Frontal cortex (tissue), 4 donors: ENCODE measurements around the gene SPSB1. TPM values are rescaled to one million over a fixed set of nuclear protein-coding genes. Genes with fewer than 3 reads are reported as not detected.

ENCODE experiments used
- DNase-seq, 2 donors: peaks; one replicate each; pipeline ENCODE4 v3.0.0; 2012; ENCODE audit warnings: low spot score in 2 of 2
- FAIRE-seq: peaks from 2 replicates; lab custom pipeline; 2012; peaks lifted over from hg19 to GRCh38; lab: Jason Lieb, UNC
- total RNA-seq: library from RNA; depleted of rRNA; stranded (reverse); fragments of >200 nt; gene quantifications from one replicate; pipeline ENCODE4 v1.2.3, GENCODE V29; 2014
- donor health status: control.
- donor health status: control.
- donor health status: control.

Gene SPSB1
- total RNA-seq, 1 donor from 2014 or later, result 2.9 TPM

DNA sequence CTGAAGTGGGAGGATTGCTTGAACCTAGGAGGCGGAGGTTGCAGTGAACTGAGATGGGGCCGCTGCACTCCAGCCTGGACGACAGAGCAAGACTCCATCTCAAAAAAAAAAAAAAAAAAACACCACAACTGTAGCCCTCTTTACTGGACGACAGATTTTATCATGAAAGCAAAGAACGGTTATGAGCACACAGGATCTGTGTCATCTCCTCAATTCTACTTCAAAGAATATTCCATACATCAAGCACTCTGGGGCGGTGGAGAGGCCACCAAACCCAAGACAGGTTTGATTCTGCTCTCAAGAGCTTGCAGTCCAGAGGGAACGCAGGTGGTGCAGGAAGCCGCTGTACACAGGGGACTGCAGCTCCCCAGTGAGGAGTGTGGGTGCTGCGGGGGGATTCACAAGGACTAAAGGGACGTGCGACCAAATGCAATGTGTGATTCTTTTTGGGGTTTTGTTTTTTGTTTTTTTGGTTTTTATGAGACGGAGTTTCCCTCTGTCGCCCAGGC is 110.1 kb downstream of the SPSB1 start:
- FAIRE-seq (no peak), DNase-seq (no peak)

DNA sequence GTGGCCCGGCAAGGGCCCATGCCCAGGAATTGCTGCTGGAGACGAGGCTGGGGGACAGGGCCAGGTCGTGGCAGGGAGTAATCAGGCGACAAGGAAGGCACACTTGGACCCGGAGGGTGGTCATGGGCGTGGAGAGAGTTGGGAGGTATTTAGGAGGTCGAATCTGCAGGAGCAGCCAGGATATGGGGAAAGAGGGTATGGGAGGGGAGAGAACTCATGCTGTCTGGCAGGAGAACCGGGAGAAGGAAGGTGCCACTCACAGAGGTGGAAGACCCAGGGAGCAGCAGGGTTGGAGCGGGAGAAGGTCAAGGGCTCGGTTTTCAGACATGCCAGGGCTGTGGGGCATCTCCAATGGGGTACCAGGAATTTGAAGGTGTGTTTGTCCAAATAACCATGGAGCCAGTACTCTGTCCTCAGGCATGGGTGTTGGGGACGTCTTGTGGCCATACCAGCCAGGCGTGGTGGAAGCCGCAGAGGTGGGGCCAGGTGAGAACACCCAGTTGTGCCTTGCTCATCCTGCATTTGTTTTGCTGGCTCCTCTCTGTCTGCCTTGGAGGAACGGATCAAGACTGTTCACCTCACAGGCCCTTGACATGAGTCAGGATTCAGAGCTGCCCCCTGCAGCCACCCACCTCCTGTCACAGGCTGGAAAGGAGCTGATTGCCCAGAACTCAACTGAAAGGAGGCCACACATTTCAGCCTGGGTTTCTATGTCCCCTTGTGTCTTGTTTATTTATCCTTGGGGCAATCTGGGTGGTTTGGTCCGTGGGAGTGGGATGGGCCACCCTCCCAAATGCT is 111.6 kb downstream of the SPSB1 start:
- DNase-seq (no peak), FAIRE-seq (no peak)

- DNase-seq (no peak), FAIRE-seq (no peak)
Observed at GRCh38 chr1:9406111-9406510, 113.4 kb downstream of the SPSB1 start.

DNA sequence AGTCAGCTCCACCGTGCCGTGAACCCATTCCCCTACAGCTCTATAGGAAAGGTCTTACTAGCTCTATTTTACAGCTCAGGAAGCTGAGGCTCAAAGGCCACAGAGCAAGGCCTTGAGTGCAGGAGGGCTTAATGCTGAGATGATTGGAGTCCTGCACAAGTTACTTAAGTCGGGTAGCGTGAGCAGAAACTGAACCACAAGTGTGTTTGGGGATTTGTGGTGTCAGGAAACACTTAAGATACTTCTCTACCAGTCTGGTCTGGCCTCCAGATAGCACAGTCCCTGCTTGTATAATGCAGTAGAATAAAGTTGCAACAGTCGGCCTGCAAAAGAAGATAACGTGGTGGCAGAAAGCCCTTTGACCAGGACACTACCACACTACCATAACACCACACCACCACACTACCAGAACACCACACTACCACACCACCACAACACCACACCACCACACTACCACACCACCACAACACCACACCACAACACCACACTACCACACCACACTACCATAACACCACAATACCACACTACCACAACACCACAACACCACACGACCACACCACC is 118.1 kb downstream of the SPSB1 start:
- DNase-seq (no peak), FAIRE-seq (no peak)

GRCh38 chr1:9413071-9413876 is 120.6 kb downstream of the SPSB1 start:
- DNase-seq (peak in 1 of 2 donors; percentile 45), FAIRE-seq (no peak)

- DNase-seq (no peak), FAIRE-seq (no peak)
Observed at GRCh38 chr1:9413877-9414213, 121.2 kb downstream of the SPSB1 start.

DNA sequence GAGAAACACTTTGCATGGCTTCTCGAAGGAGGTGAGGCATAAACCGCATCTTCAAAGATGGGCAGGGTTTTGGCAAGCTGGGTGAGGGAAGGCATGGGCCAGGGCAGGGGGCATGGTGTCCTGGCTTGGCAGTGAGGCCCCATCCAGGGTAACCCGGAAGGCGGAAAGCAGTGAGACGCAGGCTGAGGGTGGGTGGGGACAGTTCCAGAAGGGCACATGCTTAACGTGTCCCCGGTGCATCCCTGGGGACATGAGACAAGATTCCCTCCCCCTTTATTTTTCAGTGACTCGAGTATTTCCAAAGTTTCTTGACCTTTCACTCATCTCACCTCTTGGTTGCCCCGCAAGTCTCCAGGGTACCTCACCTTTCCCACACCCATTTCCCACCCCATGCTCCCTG is 123.8 kb downstream of the SPSB1 start:
- FAIRE-seq (no peak), DNase-seq (no peak)

GRCh38 chr1:9416918-9417500 is 124.3 kb downstream of the SPSB1 start:
- FAIRE-seq, result no peak
- DNase-seq, result no peak

DNA sequence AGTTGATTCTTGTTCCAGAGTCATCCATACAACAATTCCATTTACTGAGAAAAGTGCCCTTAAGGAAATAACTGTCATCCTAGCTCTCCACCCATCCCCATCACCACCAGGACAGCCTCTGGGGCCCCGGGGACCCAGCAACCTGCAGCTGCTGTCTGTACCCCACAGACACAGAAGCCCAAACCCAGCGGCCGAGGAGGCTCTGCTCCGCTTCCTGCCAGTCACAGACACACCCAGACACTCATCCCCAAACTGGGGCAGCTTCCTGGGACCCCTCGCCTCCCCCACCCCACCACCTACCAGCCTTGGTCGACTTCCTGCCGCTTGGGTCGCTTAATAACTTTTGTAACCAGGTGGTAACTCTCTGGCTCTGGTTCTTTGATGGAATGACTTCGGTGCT is 125.0 kb downstream of the SPSB1 start:
- FAIRE-seq (no peak), DNase-seq (no peak)

DNA sequence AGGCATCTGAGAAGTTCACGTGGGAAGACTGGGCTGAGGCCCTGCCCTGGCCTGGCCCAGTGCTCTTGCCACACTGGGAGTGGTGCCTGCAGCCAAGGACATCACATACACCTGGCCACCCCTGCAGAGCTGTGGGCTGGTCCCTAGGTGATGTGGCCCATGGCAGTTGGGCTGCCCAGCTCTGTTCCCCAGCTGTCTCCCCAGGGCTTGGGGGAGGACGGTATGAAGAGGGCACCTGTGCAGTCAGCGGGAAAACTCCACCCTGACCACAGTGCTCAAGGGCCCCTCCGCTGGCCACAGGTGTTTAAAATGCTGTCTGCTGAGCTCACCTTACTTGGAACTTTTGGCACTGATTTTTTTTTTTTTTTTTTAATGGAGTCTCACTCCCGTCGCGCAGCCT is 126.2 kb downstream of the SPSB1 start:
- FAIRE-seq (no peak), DNase-seq (no peak)

Other genes with a start within 250 kb of the SPSB1 start
- gene SLC2A5, start 223.3 kb upstream of the SPSB1 start, total RNA-seq, result 0.82 TPM
- 0.41 TPM for gene GPR157, start 163.8 kb upstream of the SPSB1 start, total RNA-seq
- 5.3 TPM for gene H6PD, start 58.1 kb upstream of the SPSB1 start, total RNA-seq
- 12.2 TPM for gene SLC25A33, start 246.6 kb downstream of the SPSB1 start, total RNA-seq